Peyer's patch (tissue), 4 donors: Measurements from ENCODE around the gene STAU1.

Experiments
- CTCF ChIP-seq, 6 experiments: fragments of 450-650 bp in 4 of 6; fragments of 200-600 bp in 2 of 6; sonication (generic) in 1 of 6; IDR thresholded peaks; one replicate each; pipeline ENCODE4 v1.5.1; 2017 to 2019; ENCODE audit warnings: antibody characterized with exemption in 6 of 6, mild to moderate bottlenecking in 3 of 6, moderate library complexity in 1 of 6
- POLR2A ChIP-seq, 2 donors: fragments of 450-650 bp; IDR thresholded peaks; one replicate each; pipeline ENCODE4 v1.5.1; 2017; ENCODE audit warnings: antibody characterized with exemption in 2 of 2, mild to moderate bottlenecking in 2 of 2, moderate library complexity in 2 of 2

DNA sequence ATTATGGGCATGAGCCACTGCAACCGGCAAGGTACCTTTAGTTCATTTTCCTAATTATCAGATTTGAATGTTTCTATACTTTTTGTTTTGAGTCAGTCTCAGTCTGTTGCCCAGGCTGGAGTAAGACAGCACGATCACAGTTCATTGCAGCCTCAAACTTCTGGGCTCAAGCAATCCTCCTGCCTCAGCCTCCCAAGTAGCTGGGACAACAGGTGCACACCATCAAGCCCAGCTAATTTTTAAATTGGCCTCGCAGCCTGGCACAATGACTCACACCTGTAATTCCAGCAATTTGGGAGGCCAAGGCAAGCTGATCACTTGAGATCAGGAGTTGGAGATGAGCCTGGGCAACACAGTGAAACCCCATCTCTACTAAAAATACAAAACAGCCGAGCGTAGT lies 24.4 kb downstream of the STAU1 start:
- TF ChIP-seq POLR2A (IDR thresholded peaks at IDR 0.05) (no peak), CTCF (IDR thresholded peaks at IDR 0.05) (no peak)
